Tibial artery (tissue), 4 donors: ENCODE measurements around the gene NPTN.

Experiments used
- DNase-seq, 2 donors: peaks; one replicate each; pipeline ENCODE4 v3.0.0-alpha.2; 2019
- H3K27ac ChIP-seq, 2 donors: fragments of 200-600 bp; sonication (generic) in 1 of 2; 1 replicate in 1 of 2; 2 replicates in 1 of 2; pipeline ENCODE4 v1.5.1; 2018 to 2019; ENCODE audit warnings: mild to moderate bottlenecking in 1 of 2
- H3K27me3 ChIP-seq, 2 donors: fragments of 200-600 bp; sonication (generic) in 1 of 2; one replicate each; pipeline versions ENCODE4 v1.5.1 to v1.6.0; 2016 to 2019
- H3K36me3 ChIP-seq, 3 donors: fragments of 200-600 bp; sonication (generic) in 2 of 3; one replicate each; pipeline ENCODE4 v1.5.1; 2016 to 2019; ENCODE audit warnings: mild to moderate bottlenecking in 2 of 3
- H3K4me1 ChIP-seq, 4 donors: fragments of 200-600 bp; sonication (generic) in 2 of 4; 1 replicate in 3 of 4; 2 replicates in 1 of 4; pipeline ENCODE4 v1.5.1; 2016 to 2019
- H3K4me3 ChIP-seq, 2 donors: fragments of 200-600 bp; sonication (generic) in 1 of 2; 1 replicate in 1 of 2; 2 replicates in 1 of 2; pipeline ENCODE4 v1.5.1; 2018 to 2019; ENCODE audit warnings: mild to moderate bottlenecking in 2 of 2
- H3K9me3 ChIP-seq, 3 donors: fragments of 200-600 bp; sonication (generic) in 1 of 3; one replicate each; pipeline ENCODE4 v1.5.1; 2016 to 2019
- intact Hi-C: fragments of 100-400 bp; cut with DNase I; formaldehyde crosslinking; loops from one replicate; pipeline ENCODE4 v1.15.0; 2023; ENCODE audit warnings: low total_unique reads
- TF ChIP-seq, protein P1 (sequence below), 2 experiments: fragments of 200-600 bp in 1 of 2; fragments of 450-650 bp in 1 of 2; IDR thresholded peaks; one replicate each; pipeline ENCODE4 v1.5.1; 2017 to 2019; ENCODE audit warnings: antibody characterized with exemption in 2 of 2, mild to moderate bottlenecking in 1 of 2, moderate library complexity in 1 of 2

The NPTN gene

DNA sequence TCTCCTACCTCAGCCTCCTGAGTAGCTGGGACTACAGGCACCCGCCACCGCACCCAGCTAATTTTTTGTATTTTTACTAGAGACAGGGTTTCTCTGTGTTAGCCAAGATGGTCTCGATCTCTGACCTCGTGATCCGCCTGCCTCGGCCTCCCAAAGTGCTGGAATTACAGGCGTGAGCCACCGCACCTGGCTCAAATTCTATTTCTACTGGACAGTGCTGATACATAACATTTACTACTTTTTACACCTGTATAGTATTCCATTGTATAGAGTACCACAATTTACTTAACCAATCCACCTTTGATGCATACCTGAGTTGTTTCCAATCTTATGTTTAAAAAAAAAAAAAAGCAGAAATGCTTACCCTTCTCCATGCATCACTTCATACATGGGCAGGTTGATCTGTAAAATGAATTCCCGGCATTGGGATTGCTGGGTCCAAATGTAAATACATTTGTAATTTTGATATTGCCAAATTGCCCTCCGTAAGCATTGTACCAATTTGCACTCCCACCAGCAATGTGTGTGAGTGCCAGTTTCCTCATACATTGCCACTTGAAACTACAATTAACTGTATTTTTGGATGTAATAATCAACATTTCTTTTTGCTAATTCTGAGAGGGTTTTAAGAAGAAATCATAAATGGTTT lies 94.5 kb downstream of the NPTN start:
- Histone ChIP-seq H3K4me3 (no peak overlapping the region), H3K36me3 (no peaks in the 10 kb centered on the region), H3K27ac (no peak overlapping the region), H3K9me3 (no peaks in the 10 kb centered on the region), H3K27me3 (no peaks in the 10 kb centered on the region), H3K4me1 (no peaks in the 10 kb centered on the region)
- DNase-seq = no peak
- TF ChIP-seq, protein P1, sequence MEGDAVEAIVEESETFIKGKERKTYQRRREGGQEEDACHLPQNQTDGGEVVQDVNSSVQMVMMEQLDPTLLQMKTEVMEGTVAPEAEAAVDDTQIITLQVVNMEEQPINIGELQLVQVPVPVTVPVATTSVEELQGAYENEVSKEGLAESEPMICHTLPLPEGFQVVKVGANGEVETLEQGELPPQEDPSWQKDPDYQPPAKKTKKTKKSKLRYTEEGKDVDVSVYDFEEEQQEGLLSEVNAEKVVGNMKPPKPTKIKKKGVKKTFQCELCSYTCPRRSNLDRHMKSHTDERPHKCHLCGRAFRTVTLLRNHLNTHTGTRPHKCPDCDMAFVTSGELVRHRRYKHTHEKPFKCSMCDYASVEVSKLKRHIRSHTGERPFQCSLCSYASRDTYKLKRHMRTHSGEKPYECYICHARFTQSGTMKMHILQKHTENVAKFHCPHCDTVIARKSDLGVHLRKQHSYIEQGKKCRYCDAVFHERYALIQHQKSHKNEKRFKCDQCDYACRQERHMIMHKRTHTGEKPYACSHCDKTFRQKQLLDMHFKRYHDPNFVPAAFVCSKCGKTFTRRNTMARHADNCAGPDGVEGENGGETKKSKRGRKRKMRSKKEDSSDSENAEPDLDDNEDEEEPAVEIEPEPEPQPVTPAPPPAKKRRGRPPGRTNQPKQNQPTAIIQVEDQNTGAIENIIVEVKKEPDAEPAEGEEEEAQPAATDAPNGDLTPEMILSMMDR (IDR thresholded peaks at IDR 0.05) = no peak
- intact Hi-C loops = no loop called here

DNA sequence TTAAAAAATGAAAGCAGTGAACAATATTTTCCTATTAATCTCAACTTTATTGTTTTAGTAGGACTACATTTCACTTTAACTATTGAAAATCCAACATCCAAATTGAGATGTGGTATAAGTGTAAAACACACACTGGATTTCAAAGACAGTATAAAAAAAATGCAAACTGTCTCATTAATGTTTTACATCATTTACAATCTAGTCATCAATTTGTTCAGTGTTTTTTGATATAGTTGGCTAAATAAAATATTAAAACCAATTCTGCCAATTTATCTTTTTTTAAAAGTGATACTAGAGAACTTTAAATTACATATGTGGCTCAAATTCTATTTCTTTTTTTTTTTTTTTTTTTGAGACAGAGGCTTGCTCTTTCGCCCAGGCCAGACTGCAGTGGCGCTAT lies 95.1 kb downstream of the NPTN start:
- TF ChIP-seq, protein P1 (IDR thresholded peaks at IDR 0.05) = no peak
- Histone ChIP-seq H3K36me3 (no peaks in the 10 kb centered on the region), H3K27me3 (no peaks in the 10 kb centered on the region), H3K4me1 (no peaks in the 10 kb centered on the region), H3K27ac (no peak overlapping the region), H3K4me3 (no peak overlapping the region), H3K9me3 (no peaks in the 10 kb centered on the region)
- intact Hi-C loops = no loop called here
- DNase-seq = no peak

DNA sequence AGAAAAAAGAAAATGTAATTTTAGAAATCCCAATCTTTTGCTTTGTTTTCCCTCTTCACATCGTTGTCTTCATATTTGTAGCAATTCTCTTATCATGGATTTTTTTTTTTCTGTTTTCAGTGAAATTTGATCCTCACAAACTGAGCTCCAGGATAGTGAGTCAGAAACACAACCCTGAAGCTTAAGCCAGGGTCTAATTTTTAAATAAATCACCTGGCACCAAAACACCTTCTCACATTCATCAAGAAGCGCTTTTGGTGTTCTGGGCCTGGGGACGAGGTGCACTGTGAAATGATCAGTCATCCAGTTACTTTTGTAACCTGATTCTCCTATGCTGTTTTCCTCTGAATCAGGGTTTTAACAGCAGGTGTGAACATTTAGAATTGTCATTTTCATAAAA lies 102.5 kb downstream of the NPTN start:
- H3K9me3 ChIP-seq = no peaks in the 10 kb centered on the region
- H3K4me3 ChIP-seq = no peak overlapping the region
- TF ChIP-seq, protein P1 (IDR thresholded peaks at IDR 0.05) = no peak
- H3K36me3 ChIP-seq = no peaks in the 10 kb centered on the region
- H3K4me1 ChIP-seq = no peaks in the 10 kb centered on the region
- no peak for DNase-seq
- H3K27ac ChIP-seq = no peak overlapping the region
- no peaks in the 10 kb centered on the region for H3K27me3 ChIP-seq
- intact Hi-C loops = no loop called here

DNA sequence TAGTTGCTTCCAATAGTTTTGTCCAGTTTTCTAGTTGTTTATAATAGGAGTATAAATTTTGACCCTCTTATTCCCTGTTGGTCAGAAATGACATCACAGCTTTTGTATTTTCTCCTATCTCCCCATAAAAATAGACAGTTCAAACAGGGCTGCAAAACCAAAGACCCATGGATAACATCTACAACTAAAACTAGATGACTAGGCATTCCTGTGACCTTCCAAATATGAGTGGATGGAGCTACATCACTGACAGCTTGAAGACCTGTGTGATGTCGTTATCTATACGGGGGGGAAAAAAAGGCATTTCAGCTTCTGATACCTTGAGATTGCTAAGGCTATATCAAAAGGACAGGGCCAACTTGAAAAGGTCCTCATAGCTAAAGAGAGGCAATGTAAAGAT lies 105.6 kb downstream of the NPTN start:
- Histone ChIP-seq H3K36me3 (no peaks in the 10 kb centered on the region), H3K4me1 (no peaks in the 10 kb centered on the region), H3K4me3 (no peak overlapping the region), H3K27ac (no peak overlapping the region), H3K9me3 (no peaks in the 10 kb centered on the region), H3K27me3 (no peaks in the 10 kb centered on the region)
- TF ChIP-seq, protein P1 (IDR thresholded peaks at IDR 0.05) = no peak
- no peak for DNase-seq
- intact Hi-C loops = no loop called here

DNA sequence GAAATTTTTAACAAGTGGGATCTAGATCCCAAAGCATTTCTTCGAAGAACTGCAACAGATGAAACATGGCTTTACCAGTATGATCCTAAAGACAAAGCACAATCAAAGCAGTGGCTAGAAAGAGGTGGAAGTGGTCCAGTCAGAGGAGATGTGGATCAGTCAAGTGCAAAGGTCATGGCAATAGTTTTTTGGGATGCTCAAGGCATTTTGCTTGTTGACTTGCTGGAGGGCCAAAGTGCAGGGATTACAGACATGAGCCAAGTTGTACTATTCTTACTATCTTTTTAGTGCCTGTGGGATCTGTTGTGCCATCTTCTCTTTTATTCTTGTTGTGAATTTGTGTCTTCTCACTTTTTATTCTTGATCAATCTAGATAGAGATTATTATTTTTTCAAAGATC lies 108.3 kb downstream of the NPTN start:
- H3K4me3 ChIP-seq = no peak overlapping the region
- intact Hi-C loops = no loop called here
- H3K36me3 ChIP-seq = no peaks in the 10 kb centered on the region
- no peak overlapping the region for H3K27ac ChIP-seq
- no peaks in the 10 kb centered on the region for H3K27me3 ChIP-seq
- TF ChIP-seq, protein P1 (IDR thresholded peaks at IDR 0.05) = no peak
- no peaks in the 10 kb centered on the region for H3K9me3 ChIP-seq
- H3K4me1 ChIP-seq = no peaks in the 10 kb centered on the region
- DNase-seq = no peak

DNA sequence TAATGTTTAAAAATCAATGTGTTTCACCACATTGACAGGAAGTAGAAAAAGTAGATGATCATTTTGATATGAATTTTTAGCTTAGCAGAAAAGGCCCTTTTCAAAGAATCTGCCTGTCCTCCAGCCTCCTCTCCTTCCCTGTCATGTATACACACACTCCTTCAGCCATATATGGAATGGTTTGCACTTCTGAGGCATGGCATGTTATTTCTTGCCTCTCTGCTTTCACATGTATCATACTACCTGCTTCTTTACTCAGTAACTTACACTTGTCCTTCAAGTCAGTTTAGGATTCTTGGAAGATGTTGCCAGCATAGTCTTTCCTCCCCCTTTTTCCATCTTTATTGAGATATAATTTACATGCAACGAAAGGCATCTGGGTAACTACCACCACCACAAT lies 111.2 kb downstream of the NPTN start:
- Histone ChIP-seq H3K36me3 (no peaks in the 10 kb centered on the region), H3K4me3 (no peak overlapping the region), H3K9me3 (no peaks in the 10 kb centered on the region), H3K27me3 (no peaks in the 10 kb centered on the region), H3K27ac (no peak overlapping the region), H3K4me1 (no peaks in the 10 kb centered on the region)
- TF ChIP-seq, protein P1 (IDR thresholded peaks at IDR 0.05) = no peak
- intact Hi-C loops = no loop called here
- no peak for DNase-seq
